Epithelial cell of proximal tubule (primary cell): ENCODE results near the gene BTD. TPM values are rescaled to one million over a fixed set of nuclear protein-coding genes. Genes with fewer than 3 reads are reported as not detected.

Source experiments
- DNase-seq: peaks from one replicate; pipeline ENCODE4 v3.0.0-alpha.2; 2011; ENCODE audit warnings: low read depth
- H3K4me3 ChIP-seq: 2 replicates; pipeline ENCODE4 v1.5.1; 2011; ENCODE audit warnings: low read depth, mild to moderate bottlenecking, low read length
- CTCF ChIP-seq: conservative IDR thresholded peaks from 2 replicates; pipeline ENCODE4 v1.5.1; 2012; ENCODE audit warnings: low read depth, mild to moderate bottlenecking, low read length
- total RNA-seq: library from RNA; depleted of rRNA; stranded (reverse); fragments of >200 nt; gene quantifications from 2 replicates; pipeline ENCODE4 v1.2.3, GENCODE V29; 2015

BTD gene
- 12.1 and 16.0 TPM in 2 replicates for total RNA-seq

GRCh38 chr3:15601399-15602145, at the start of gene BTD, which contains the start of gene HACL1:
Gene BTD (plus strand): TSS chr3:15601745. CDS start chr3:15635440, 33,695 bp downstream.
Gene HACL1 (minus strand): TSS chr3:15601569. CDS start chr3:15601463, 106 bp downstream.
- TF ChIP-seq CTCF = peak; percentile 28
- peak; percentile 93 for DNase-seq
- H3K4me3 ChIP-seq = peak within 1 kb of the TSS; percentile 83

GRCh38 chr3:15551902-15552301, 49.6 kb upstream of the BTD start:
- no peak overlapping the region for H3K4me3 ChIP-seq
- TF ChIP-seq CTCF = no peak
- DNase-seq = no peak

GRCh38 chr3:15553749-15554148, 47.8 kb upstream of the BTD start:
- no peak for DNase-seq
- no peak for TF ChIP-seq CTCF
- no peak overlapping the region for H3K4me3 ChIP-seq

- no peak overlapping the region for H3K4me3 ChIP-seq
- DNase-seq = no peak
- TF ChIP-seq CTCF = no peak
Measured at GRCh38 chr3:15556512-15556911, 45.0 kb upstream of the BTD start.

- H3K4me3 ChIP-seq = no peak overlapping the region
- DNase-seq = peak; percentile 48
- peak; percentile 54 for TF ChIP-seq CTCF
Measured at GRCh38 chr3:15557511-15557946, 44.0 kb upstream of the BTD start.

GRCh38 chr3:15558581-15558980, 43.0 kb upstream of the BTD start:
- TF ChIP-seq CTCF = no peak
- no peak for DNase-seq
- no peak overlapping the region for H3K4me3 ChIP-seq

- TF ChIP-seq CTCF = no peak
Measured at GRCh38 chr3:15562560-15562959, 39.0 kb upstream of the BTD start.

More at GRCh38 chr3:15562560-15562959, 39.0 kb upstream of the BTD start:
- no peak overlapping the region for H3K4me3 ChIP-seq
- DNase-seq = no peak
